GM18519 (cell line): ENCODE data around the gene FAM117A.
"Not testable (repeated sequence)": the region's sequence is repeated elsewhere in the genome, so short reads cannot be mapped to it uniquely, and the experiment has no call there.

Experiments
- ATAC-seq: cut with Tn5 transposase; IDR thresholded peaks from one replicate; pipeline ENCODE4 v1.9.1; 2021; ENCODE audit warnings: mild to moderate bottlenecking, moderate library complexity; ENCODE audit not compliant: unreplicated experiment, low FRiP score

The FAM117A gene

GRCh38 chr17:49741692-49742076, 22.2 kb downstream of the FAM117A start:
- ATAC-seq: no peak

GRCh38 chr17:49741009-49741691, 22.8 kb downstream of the FAM117A start:
- ATAC-seq: no peak

GRCh38 chr17:49739641-49740271, 24.2 kb downstream of the FAM117A start:
- no peak for ATAC-seq

- ATAC-seq: no peak
Measured at GRCh38 chr17:49738456-49739163, 25.3 kb downstream of the FAM117A start.

GRCh38 chr17:49734515-49735490, 29.1 kb downstream of the FAM117A start:
- ATAC-seq: no peak

- no peak for ATAC-seq
Measured at GRCh38 chr17:49731435-49731831, 32.5 kb downstream of the FAM117A start.

GRCh38 chr17:49730785-49731434, 33.0 kb downstream of the FAM117A start:
- no peak for ATAC-seq

- ATAC-seq: no peak
Measured at GRCh38 chr17:49730078-49730784, 33.7 kb downstream of the FAM117A start.

GRCh38 chr17:49729069-49729468, 34.9 kb downstream of the FAM117A start:
- ATAC-seq: no peak

GRCh38 chr17:49728425-49728824, 35.5 kb downstream of the FAM117A start:
- ATAC-seq: no peak

GRCh38 chr17:49727380-49727779, 36.6 kb downstream of the FAM117A start:
- no peak for ATAC-seq

- ATAC-seq: no peak
Measured at GRCh38 chr17:49725452-49726130, 38.3 kb downstream of the FAM117A start.

- ATAC-seq: not testable (repeated sequence)
Measured at GRCh38 chr17:49724552-49724951, 39.4 kb downstream of the FAM117A start.

- ATAC-seq: no peak
Measured at GRCh38 chr17:49723423-49723822, 40.5 kb downstream of the FAM117A start.

GRCh38 chr17:49722066-49722465, 41.9 kb downstream of the FAM117A start:
- ATAC-seq: no peak

- ATAC-seq: no peak
Measured at GRCh38 chr17:49717371-49717861, 46.5 kb downstream of the FAM117A start.

GRCh38 chr17:49716668-49717364, 47.1 kb downstream of the FAM117A start:
- no peak for ATAC-seq

GRCh38 chr17:49715717-49716279, 48.1 kb downstream of the FAM117A start:
- no peak for ATAC-seq
